H1 (cell line): Measurements from ENCODE around the gene TRIM24. TPM values are rescaled to one million over a fixed set of nuclear protein-coding genes. Genes with fewer than 3 reads are reported as not detected.

ENCODE experiments used
- CTCF ChIA-PET: fragments of 300-600 bp; sonication (Branson Sonifier 250); formaldehyde crosslinking; loops from one replicate; lab custom pipeline; 2021; ENCODE audit not compliant: partially characterized antibody; lab: Charles Lee
- POLR2A ChIA-PET: fragments of 300-600 bp; sonication (Branson Sonifier 250); formaldehyde crosslinking; loops from one replicate; lab custom pipeline; 2021; ENCODE audit warnings: inconsistent platforms; ENCODE audit not compliant: partially characterized antibody; lab: Charles Lee
- DNase-seq, 2 experiments: peaks; one replicate each; pipeline versions ENCODE4 v3.0.0 to v3.0.0-alpha.2; 2010 to 2022; ENCODE audit warnings: low spot score in 2 of 2, low read depth in 1 of 2, mixed read lengths in 1 of 2
- FAIRE-seq: peaks from 2 replicates; lab custom pipeline; 2011; peaks lifted over from hg19 to GRCh38; lab: Jason Lieb, UNC
- H2AFZ ChIP-seq: 2 replicates; pipeline ENCODE4 v1.8.1; 2012; ENCODE audit warnings: low read length, inconsistent platforms
- H2AK5ac ChIP-seq: 2 replicates; pipeline ENCODE4 v1.6.1; 2013; ENCODE audit warnings: low read depth, low read length
- H2BK120ac ChIP-seq: replicated peaks from 2 replicates; pipeline ENCODE3; 2013; ENCODE audit warnings: low read depth, low read length, inconsistent platforms
- H2BK12ac ChIP-seq: 2 replicates; pipeline ENCODE4 v1.6.1; 2013; ENCODE audit warnings: low read depth, low read length
- H2BK15ac ChIP-seq: 2 replicates; pipeline ENCODE4 v1.6.1; 2013; ENCODE audit warnings: low read length
- H2BK20ac ChIP-seq: 2 replicates; pipeline ENCODE4 v1.6.1; 2013; ENCODE audit warnings: low read length
- H2BK5ac ChIP-seq: 2 replicates; pipeline ENCODE4 v1.6.1; 2013; ENCODE audit warnings: low read depth, low read length
- H3K14ac ChIP-seq: 2 replicates; pipeline ENCODE4 v1.6.1; 2013; ENCODE audit warnings: inconsistent platforms; ENCODE audit not compliant: insufficient read length
- H3K18ac ChIP-seq: 2 replicates; pipeline ENCODE4 v1.6.1; 2013; ENCODE audit warnings: low read length; ENCODE audit errors: extremely low read depth
- H3K23ac ChIP-seq: 2 replicates; pipeline ENCODE4 v1.6.1; 2013; ENCODE audit warnings: inconsistent platforms; ENCODE audit not compliant: insufficient read length
- H3K23me2 ChIP-seq: 2 replicates; pipeline ENCODE4 v1.6.1; 2013; ENCODE audit warnings: low read depth, low read length
- H3K27ac ChIP-seq: 2 replicates; pipeline ENCODE4 v1.6.1; 2011; ENCODE audit warnings: low read depth, low read length, inconsistent platforms
- H3K27me3 ChIP-seq, 4 experiments: replicated peaks in 1 of 4; 1 replicate in 1 of 4; 2 replicates in 3 of 4; pipeline versions ENCODE4 v1.6.1 to v1.8.1; 2011 to 2013; ENCODE audit warnings: low read length in 3 of 4, mild to moderate bottlenecking in 3 of 4, inconsistent platforms in 2 of 4, mixed read lengths in 2 of 4, moderate library complexity in 1 of 4; ENCODE audit not compliant: control insufficient read depth in 3 of 4, insufficient read depth in 3 of 4; ENCODE audit errors: extremely low read depth in 1 of 4
- H3K36me3 ChIP-seq, 4 experiments: 2 replicates each; pipeline versions ENCODE4 v1.6.1 to v1.8.1; 2011 to 2013; ENCODE audit warnings: mild to moderate bottlenecking in 4 of 4, low read length in 3 of 4, moderate library complexity in 2 of 4, control low read depth in 1 of 4, inconsistent platforms in 1 of 4; ENCODE audit not compliant: insufficient read depth in 4 of 4, control insufficient read depth in 2 of 4
- H3K4ac ChIP-seq: replicated peaks from 2 replicates; pipeline ENCODE3; 2013; ENCODE audit warnings: low read length, low read depth, mixed read lengths, inconsistent platforms; ENCODE audit not compliant: insufficient read length
- H3K4me1 ChIP-seq, 4 experiments: replicated peaks in 1 of 4; 1 replicate in 1 of 4; 2 replicates in 3 of 4; pipeline versions ENCODE4 v1.6.1 to v1.8.1; 2011 to 2013; ENCODE audit warnings: low read length in 3 of 4, inconsistent platforms in 2 of 4, mixed read lengths in 1 of 4; ENCODE audit not compliant: insufficient read depth in 4 of 4, control insufficient read depth in 3 of 4
- H3K4me2 ChIP-seq, 2 experiments: 2 replicates each; pipeline versions ENCODE4 v1.6.1 to v1.8.1; 2011 to 2013; ENCODE audit warnings: low read depth in 2 of 2, low read length in 2 of 2, control low read depth in 1 of 2, inconsistent platforms in 1 of 2, mild to moderate bottlenecking in 1 of 2; ENCODE audit not compliant: insufficient read depth in 1 of 2
- H3K4me3 ChIP-seq, 4 experiments: fragments of 200-600, 300-600 bp in 1 of 4; sonication (generic), shearing (Covaris generic), sonication (Bioruptor Twin) in 1 of 4; 2 replicates each; pipeline versions ENCODE4 v1.5.1 to v1.8.1; 2011 to 2016; ENCODE audit warnings: low read length in 4 of 4, low read depth in 3 of 4, control low read depth in 2 of 4, inconsistent platforms in 2 of 4, mild to moderate bottlenecking in 2 of 4, mixed read lengths in 1 of 4, moderate library complexity in 1 of 4; ENCODE audit not compliant: insufficient read depth in 2 of 4; ENCODE audit errors: extremely low read depth in 1 of 4
- H3K56ac ChIP-seq: replicated peaks from 2 replicates; pipeline ENCODE3; 2013; ENCODE audit warnings: low read depth, mild to moderate bottlenecking, mixed read lengths, low read length, inconsistent platforms; ENCODE audit not compliant: insufficient read length
- H3K79me1 ChIP-seq: 2 replicates; pipeline ENCODE4 v1.6.1; 2013; ENCODE audit warnings: low read depth, low read length, control low read depth
- H3K79me2 ChIP-seq, 2 experiments: 2 replicates each; pipeline versions ENCODE4 v1.6.1 to v1.8.1; 2012 to 2013; ENCODE audit warnings: low read length in 2 of 2, mild to moderate bottlenecking in 2 of 2, inconsistent platforms in 1 of 2; ENCODE audit not compliant: insufficient read depth in 2 of 2, control insufficient read depth in 1 of 2
- H3K9ac ChIP-seq, 4 experiments: replicated peaks in 1 of 4; 1 replicate in 1 of 4; 2 replicates in 3 of 4; pipeline versions ENCODE4 v1.6.1 to v1.8.1; 2011 to 2013; ENCODE audit warnings: low read depth in 3 of 4, low read length in 3 of 4, control low read depth in 2 of 4, mild to moderate bottlenecking in 2 of 4, moderate library complexity in 2 of 4, inconsistent platforms in 1 of 4; ENCODE audit errors: extremely low read depth in 1 of 4
- H3K9me3 ChIP-seq, 2 experiments: 2 replicates each; pipeline versions ENCODE4 v1.6.1 to v1.8.1; 2012 to 2013; ENCODE audit warnings: mild to moderate bottlenecking in 2 of 2, moderate library complexity in 2 of 2, control low read depth in 1 of 2, inconsistent platforms in 1 of 2, low read depth in 1 of 2, low read length in 1 of 2, mixed read lengths in 1 of 2; ENCODE audit not compliant: insufficient read depth in 2 of 2
- H4K20me1 ChIP-seq, 2 experiments: replicated peaks in 1 of 2; 2 replicates each; pipeline versions ENCODE3 to v1.8.1; 2011 to 2013; ENCODE audit warnings: inconsistent platforms in 2 of 2, low read length in 2 of 2, mild to moderate bottlenecking in 1 of 2; ENCODE audit not compliant: insufficient read depth in 2 of 2, control insufficient read depth in 1 of 2
- H4K5ac ChIP-seq: 2 replicates; pipeline ENCODE4 v1.6.1; 2013; ENCODE audit warnings: low read length, low read depth, mixed read lengths, inconsistent platforms; ENCODE audit not compliant: insufficient read length
- H4K8ac ChIP-seq: 2 replicates; pipeline ENCODE4 v1.8.0; 2013; ENCODE audit warnings: mild to moderate bottlenecking, moderate library complexity, low read length, inconsistent platforms; ENCODE audit not compliant: insufficient read depth; ENCODE audit errors: extremely low read depth
- H4K91ac ChIP-seq: replicated peaks from 2 replicates; pipeline ENCODE3; 2013; ENCODE audit warnings: low read length, mixed read lengths, inconsistent platforms; ENCODE audit not compliant: insufficient read length
- CHD2 ChIP-seq: IDR thresholded peaks from 2 replicates; pipeline ENCODE4 v1.6.1; 2012; ENCODE audit warnings: low read length, improper control_type of control experiment
- MAFK ChIP-seq: IDR thresholded peaks from 2 replicates; pipeline ENCODE4 v1.6.1; 2012; ENCODE audit warnings: low read depth, mild to moderate bottlenecking, improper control_type of control experiment, low read length
- NANOG ChIP-seq: IDR thresholded peaks from 2 replicates; pipeline ENCODE4 v1.6.1; 2011; ENCODE audit warnings: low read length, low read depth, mild to moderate bottlenecking, inconsistent platforms; ENCODE audit not compliant: insufficient read depth, poor library complexity, severe bottlenecking
- RXRA ChIP-seq: IDR thresholded peaks from 2 replicates; pipeline ENCODE4 v1.6.1; 2011; ENCODE audit warnings: low read depth, mild to moderate bottlenecking, low read length, moderate library complexity; ENCODE audit not compliant: insufficient read depth
- SP2 ChIP-seq: IDR thresholded peaks from 2 replicates; pipeline ENCODE4 v1.6.1; 2012; ENCODE audit warnings: mild to moderate bottlenecking, low read length, inconsistent platforms
- WGBS, 2 experiments: shearing (Covaris generic) in 1 of 2; methylation state at CpG; one replicate each; pipeline versions ENCODE4 v1.1.6 to v1.1.7; 2013 to 2015; ENCODE audit warnings: low lambda C conversion rate in 2 of 2, mixed read lengths in 2 of 2, inconsistent platforms in 1 of 2, low coverage in 1 of 2, missing lambda C conversion rate in 1 of 2; ENCODE audit not compliant: insufficient replicate concordance in 2 of 2, insufficient coverage in 1 of 2, insufficient read length in 1 of 2; ENCODE audit errors: extremely low coverage in 1 of 2, missing lambda C conversion rate in 1 of 2; 5-methylcytosine and 5-hydroxymethylcytosine counted together
- polyA plus RNA-seq, 7 experiments: library from polyadenylated mRNA; depleted of rRNA in 3 of 7; stranded (reverse) in 5 of 7; unstranded in 2 of 7; fragments of >200 nt in 5 of 7; fragments of 200-250 nt in 2 of 7; gene quantifications; 1 replicate in 5 of 7; 2 replicates in 1 of 7; 4 replicates in 1 of 7; pipeline versions ENCODE4 v1.2.1 to v1.2.3, GENCODE V29; 2011 to 2013; ENCODE audit warnings: missing spikeins in 2 of 7, mixed read lengths in 2 of 7
- total RNA-seq: library from RNA; stranded (reverse); fragmentation: NEBNext Ultra II Directional; extraction: Animal tissue kit (Norgen Biotek cat#: 25700); gene quantifications from 2 replicates; pipeline ENCODE4 v1.2.1, GENCODE V29; 2021

Gene TRIM24
- total and polyA plus RNA-seq, 2 of the 8 experiments (the other 6 are each of a cell fraction or from before 2014, with no cell fraction given): 67.6 to 149 TPM

DNA sequence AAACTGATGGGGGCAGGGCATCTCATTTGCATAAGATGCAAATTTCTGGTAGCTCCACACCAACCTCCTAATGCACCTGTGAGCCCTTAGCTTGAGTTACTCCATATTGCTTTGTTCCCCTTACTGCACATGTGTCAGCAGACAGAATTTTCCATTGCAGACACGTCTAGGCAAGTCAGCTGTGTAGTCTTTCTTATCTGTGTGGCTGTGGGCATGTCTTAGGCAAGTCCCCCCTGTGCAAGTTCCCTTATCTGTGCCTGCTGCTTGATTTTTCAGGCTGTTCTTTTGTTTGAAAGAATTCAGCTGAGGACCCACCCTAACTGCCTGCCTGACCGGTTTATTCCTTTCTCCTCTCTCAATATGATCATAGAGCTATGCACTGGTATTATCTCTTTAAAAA is 28.5 kb upstream of the TRIM24 start:
- no peak overlapping the region for H3K14ac ChIP-seq
- ChIA-PET POLR2A (interaction anchor here (0.6 to 2.9 kb wide), 3 partner anchors 13 to 720 kb away, joined by 3 to 15 read pairs (median 3); partner anchors contain the start of gene TRIM24), CTCF (no interaction called here)
- peaks cover 0 to 16% (median 6%) of the 10 kb centered on the region in 4 experiments; a peak in 5 of 7 replicates for H3K4me1 ChIP-seq
- FAIRE-seq (no peak), DNase-seq (no peak)
- no peaks in the 10 kb centered on the region for H4K20me1 ChIP-seq
- H3K36me3 ChIP-seq: peaks cover 0 to 18% (median 2%) of the 10 kb centered on the region in 4 experiments; a peak in 2 of 8 replicates
- H3K4ac ChIP-seq: no peak overlapping the region
- 92% methylated on average over 2 of the region's 2 CpGs; no CpG with 5 or more reads in 1 of the 2 experiments for WGBS, 2 experiments
- peak overlapping the region; percentile 53; the same call in 1 of the 2 replicates for H2BK12ac ChIP-seq
- 0 out of 8 replicates have a peak overlapping the region, but pooled peaks of 1 of the 4 experiments have one; percentile 17 for H3K4me3 ChIP-seq
- H4K8ac ChIP-seq: no peak overlapping the region
- no peak overlapping the region for H3K56ac ChIP-seq
- no peaks in the 10 kb centered on the region for H3K27me3 ChIP-seq
- peak overlapping the region; percentile 82 for H2BK120ac ChIP-seq
- no peak overlapping the region for H2AFZ ChIP-seq
- no peak overlapping the region for H4K5ac ChIP-seq
- peaks cover 25 to 26% of the 10 kb centered on the region in 2 experiments for H3K9me3 ChIP-seq
- H3K79me2 ChIP-seq: no peaks in the 10 kb centered on the region
- H2AK5ac ChIP-seq: no peak overlapping the region; the same call in 1 of the 2 replicates
- H3K4me2 ChIP-seq: no peak overlapping the region
- no peaks in the 10 kb centered on the region for H3K79me1 ChIP-seq
- peak overlapping the region; percentile 61 for H4K91ac ChIP-seq
- H2BK20ac ChIP-seq: peak overlapping the region; percentile 40; the same call in 1 of the 2 replicates
- H2BK15ac ChIP-seq: no peak overlapping the region
- peak overlapping the region; percentile 86; the same call in 1 of the 2 replicates for H2BK5ac ChIP-seq
- no peak overlapping the region for H3K23ac ChIP-seq
- H3K9ac ChIP-seq: no peak overlapping the region
- H3K23me2 ChIP-seq: no peaks in the 10 kb centered on the region; the same call in 1 of the 2 replicates
- H3K18ac ChIP-seq: no peak overlapping the region
- H3K27ac ChIP-seq: no peak overlapping the region
- TF ChIP-seq NANOG (no peak), MAFK (no peak), RXRA (no peak), SP2 (no peak), CHD2 (no peak)
